Lower leg skin (tissue), 3 donors: ENCODE measurements around the gene NUMA1.

Experiments used
- POLR2A ChIP-seq, 2 donors: fragments of 450-650 bp; IDR thresholded peaks; one replicate each; pipeline ENCODE4 v1.6.1; 2016 to 2017; ENCODE audit warnings: antibody characterized with exemption in 2 of 2, mild to moderate bottlenecking in 1 of 2, moderate library complexity in 1 of 2
- TF ChIP-seq, protein P1 (sequence below), 3 donors: fragments of 450-650 bp; IDR thresholded peaks; one replicate each; pipeline ENCODE4 v1.5.1; 2016; ENCODE audit warnings: antibody characterized with exemption in 3 of 3, mild to moderate bottlenecking in 3 of 3, moderate library complexity in 2 of 3

DNA sequence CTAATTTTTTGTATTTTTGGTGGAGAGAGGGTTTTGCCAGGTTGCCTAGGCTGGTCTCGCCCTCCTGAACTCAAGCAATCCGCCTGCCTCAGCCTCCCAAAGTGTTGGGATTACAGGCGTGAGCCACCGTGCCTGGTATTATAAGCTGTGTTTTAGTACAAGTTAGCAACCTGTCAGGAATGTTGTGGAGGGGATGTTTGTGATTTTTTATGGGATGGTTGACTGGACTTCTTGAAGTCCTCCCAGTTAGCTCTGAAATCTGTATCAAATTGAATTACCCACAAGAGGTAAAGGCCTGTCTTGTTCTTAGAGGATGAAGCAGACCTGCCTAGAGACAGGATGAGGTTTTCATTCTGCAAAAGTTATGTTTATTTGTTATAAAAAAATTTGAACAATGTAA lies 115.7 kb downstream of the NUMA1 start:
- no peak for TF ChIP-seq POLR2A (IDR thresholded peaks at IDR 0.05)
- TF ChIP-seq, protein P1, sequence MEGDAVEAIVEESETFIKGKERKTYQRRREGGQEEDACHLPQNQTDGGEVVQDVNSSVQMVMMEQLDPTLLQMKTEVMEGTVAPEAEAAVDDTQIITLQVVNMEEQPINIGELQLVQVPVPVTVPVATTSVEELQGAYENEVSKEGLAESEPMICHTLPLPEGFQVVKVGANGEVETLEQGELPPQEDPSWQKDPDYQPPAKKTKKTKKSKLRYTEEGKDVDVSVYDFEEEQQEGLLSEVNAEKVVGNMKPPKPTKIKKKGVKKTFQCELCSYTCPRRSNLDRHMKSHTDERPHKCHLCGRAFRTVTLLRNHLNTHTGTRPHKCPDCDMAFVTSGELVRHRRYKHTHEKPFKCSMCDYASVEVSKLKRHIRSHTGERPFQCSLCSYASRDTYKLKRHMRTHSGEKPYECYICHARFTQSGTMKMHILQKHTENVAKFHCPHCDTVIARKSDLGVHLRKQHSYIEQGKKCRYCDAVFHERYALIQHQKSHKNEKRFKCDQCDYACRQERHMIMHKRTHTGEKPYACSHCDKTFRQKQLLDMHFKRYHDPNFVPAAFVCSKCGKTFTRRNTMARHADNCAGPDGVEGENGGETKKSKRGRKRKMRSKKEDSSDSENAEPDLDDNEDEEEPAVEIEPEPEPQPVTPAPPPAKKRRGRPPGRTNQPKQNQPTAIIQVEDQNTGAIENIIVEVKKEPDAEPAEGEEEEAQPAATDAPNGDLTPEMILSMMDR (IDR thresholded peaks at IDR 0.05), result no peak
